NCI-H2227 (cell line): Measurements from ENCODE around the gene RTBDN.

Source experiments
- DNase-seq: peaks from one replicate; lab custom pipeline; 2025; ENCODE audit not compliant: unreplicated experiment; lab: John Stamatoyannopoulos, UW

Gene RTBDN

GRCh38 chr19:12793290-12794195 lies 40.8 kb downstream of the RTBDN start:
- DNase-seq: peak; percentile 91

GRCh38 chr19:12792853-12793289 lies 41.5 kb downstream of the RTBDN start:
- DNase-seq: no peak

DNA sequence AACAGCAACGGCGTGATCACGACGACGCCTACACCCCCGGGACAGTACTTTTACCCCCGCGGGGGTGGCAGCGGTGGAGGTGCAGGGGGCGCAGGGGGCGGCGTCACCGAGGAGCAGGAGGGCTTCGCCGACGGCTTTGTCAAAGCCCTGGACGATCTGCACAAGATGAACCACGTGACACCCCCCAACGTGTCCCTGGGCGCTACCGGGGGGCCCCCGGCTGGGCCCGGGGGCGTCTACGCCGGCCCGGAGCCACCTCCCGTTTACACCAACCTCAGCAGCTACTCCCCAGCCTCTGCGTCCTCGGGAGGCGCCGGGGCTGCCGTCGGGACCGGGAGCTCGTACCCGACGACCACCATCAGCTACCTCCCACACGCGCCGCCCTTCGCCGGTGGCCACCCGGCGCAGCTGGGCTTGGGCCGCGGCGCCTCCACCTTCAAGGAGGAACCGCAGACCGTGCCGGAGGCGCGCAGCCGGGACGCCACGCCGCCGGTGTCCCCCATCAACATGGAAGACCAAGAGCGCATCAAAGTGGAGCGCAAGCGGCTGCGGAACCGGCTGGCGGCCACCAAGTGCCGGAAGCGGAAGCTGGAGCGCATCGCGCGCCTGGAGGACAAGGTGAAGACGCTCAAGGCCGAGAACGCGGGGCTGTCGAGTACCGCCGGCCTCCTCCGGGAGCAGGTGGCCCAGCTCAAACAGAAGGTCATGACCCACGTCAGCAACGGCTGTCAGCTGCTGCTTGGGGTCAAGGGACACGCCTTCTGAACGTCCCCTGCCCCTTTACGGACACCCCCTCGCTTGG lies 42.1 kb downstream of the RTBDN start:
- DNase-seq: peak; percentile 67

GRCh38 chr19:12791345-12792050 lies 42.9 kb downstream of the RTBDN start, which contains the start of gene JUNB:
JUNB (plus strand) TSS chr19:12791486; CDS start chr19:12791772, 286 bp downstream.
- peak; percentile 95 for DNase-seq

- DNase-seq: no peak
Observed at GRCh38 chr19:12790628-12791344, 43.6 kb downstream of the RTBDN start.

GRCh38 chr19:12789904-12790619 lies 44.3 kb downstream of the RTBDN start:
- DNase-seq: peak; percentile 96

DNA sequence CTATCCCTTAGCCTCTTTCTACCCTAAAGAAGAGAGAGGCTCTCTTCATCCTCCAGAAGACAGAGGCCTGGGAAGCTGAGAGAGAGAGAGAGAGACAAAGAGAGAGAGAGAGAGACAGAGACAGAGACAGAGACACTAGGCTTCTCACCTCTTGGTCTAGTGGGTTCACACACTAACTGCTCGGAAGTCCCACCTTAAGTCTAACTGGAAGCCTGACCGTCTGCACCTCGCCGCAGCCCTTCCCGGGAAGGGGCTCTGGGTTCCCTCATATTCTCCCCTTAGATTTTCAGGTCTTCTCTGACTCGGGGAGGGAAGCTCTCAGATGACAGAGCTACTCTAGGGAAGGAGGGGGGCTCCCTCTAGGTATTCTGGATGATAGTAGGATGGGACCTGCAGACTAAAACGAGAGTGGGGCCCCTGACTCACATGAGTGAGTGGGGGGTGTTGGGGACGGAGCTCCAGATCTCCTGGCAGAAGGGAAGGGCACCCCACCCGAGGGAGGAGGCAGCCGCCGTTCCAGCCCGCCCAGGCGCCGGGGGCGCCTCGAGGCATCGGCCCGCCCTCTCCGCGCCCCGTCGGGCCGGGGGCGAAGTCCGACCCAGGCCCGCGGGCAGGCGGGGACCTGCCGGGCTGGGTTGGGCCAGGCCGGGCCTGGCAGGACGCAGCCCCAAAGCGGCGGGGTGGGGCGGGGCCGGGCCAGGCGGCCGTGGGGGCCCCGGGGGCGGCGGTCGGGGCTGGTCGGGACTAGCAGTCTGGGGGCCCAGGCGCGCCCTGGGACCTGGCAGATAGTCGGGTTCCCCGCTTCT lies 45.1 kb downstream of the RTBDN start:
- DNase-seq: peak; percentile 47

GRCh38 chr19:12788682-12789097 lies 45.7 kb downstream of the RTBDN start:
- peak; percentile 43 for DNase-seq

DNA sequence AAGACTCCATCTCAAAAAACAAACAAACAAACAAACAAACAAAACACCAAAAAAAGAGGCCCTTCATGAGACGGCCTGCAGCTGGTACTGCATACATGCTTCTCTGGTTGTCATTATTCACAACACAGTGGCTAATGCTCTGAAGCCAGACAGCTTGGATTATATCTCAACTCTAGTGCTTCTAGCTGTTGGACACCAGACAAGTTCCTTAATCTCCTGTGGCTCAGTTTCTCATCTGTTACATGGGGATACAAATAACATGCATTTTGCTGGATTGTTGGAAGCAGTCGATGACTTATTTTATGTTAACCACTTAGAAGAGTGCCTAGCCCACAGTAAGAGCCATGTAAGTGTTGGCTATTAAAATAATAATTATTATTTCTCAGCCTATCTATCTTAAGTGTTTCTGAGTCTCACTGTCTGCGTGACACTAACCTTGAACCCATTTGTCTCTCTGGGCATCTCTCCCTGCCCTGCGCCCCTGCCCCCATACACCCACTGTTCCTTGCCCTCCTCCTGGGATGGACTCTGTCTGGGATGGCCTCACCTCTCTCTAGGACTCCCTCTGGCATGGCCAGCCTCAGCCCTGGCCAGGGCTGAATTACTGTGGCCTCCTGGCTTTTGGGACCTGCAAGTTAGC lies 46.2 kb downstream of the RTBDN start:
- DNase-seq: no peak

GRCh38 chr19:12787458-12787857 lies 46.9 kb downstream of the RTBDN start:
- DNase-seq: no peak

DNA sequence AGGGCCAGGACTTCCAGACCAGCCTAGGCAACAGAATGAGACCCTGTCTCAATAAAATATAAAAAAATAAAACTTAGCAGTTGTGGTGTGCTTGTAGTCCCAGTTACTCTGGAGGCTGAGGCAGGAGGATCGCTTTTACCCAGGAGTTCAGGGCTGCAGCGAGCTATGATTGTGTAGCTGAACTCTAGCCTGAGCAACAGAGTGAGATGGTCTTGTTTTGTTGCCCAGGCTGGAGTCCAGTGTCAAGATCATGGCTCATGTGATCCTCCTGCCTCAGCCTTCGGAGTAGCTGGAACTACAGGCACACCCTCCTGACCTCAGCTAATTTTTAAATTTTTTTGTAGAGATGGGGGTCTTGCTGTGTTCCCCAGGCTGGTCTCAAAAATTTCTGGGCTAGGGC lies 47.4 kb downstream of the RTBDN start:
- no peak for DNase-seq

GRCh38 chr19:12786141-12786870 lies 48.1 kb downstream of the RTBDN start:
- no peak for DNase-seq

DNA sequence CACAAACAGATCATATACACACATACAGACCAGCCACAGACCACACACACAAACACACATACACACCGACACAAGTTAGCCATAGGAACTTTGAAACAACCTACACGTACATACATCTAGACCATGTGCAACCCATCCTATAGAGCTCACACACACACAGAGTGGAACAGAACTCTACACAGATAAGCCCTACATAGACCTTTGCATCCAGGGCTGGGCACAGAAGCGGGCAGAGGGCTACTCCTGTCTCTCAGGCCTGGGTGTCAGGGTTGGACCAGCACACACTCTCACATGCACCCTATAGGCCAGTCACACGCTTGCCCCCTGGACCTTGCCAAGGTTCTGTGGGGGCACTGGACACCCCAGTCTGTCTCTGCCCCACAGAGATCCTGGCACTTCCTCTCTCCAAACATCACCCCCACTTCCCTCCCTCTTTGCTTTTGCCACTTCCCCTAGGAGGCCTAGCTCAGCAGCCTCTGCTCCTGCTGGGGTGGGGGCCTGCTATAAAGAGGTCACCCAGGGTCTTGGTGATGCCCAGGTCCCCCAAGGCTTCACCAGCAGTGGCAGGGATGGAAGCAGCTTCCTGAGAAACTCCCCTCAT lies 48.8 kb downstream of the RTBDN start:
- DNase-seq: no peak

GRCh38 chr19:12784871-12785430 lies 49.4 kb downstream of the RTBDN start:
- DNase-seq: no peak

DNA sequence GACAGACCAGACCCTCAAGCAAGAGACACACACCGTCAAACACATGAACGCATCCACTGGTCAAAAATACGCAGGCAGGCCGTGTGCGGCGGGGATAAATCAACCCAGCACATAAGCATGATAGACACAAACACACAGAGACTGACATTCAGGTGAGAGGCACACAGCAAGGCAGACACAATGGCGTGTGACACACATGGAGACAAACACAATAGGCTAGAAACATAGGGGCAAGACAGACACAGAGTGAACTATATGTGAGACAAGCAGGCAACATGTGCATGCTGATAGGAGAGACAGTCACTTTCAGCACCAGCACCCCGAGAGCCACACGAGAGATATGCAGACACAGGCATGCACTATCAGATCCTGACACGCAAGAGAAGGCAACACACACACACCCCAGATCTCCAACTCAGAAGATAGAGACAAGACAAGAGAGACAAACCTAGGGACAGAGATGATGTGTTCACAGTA lies 49.9 kb downstream of the RTBDN start:
- DNase-seq: no peak

GRCh38 chr19:12783849-12784393 lies 50.5 kb downstream of the RTBDN start:
- no peak for DNase-seq
